Astrocyte of the spinal cord (primary cell): ENCODE results near the gene APMAP.

ENCODE experiments used
- DNase-seq: peaks from one replicate; pipeline ENCODE4 v3.0.0; 2011; ENCODE audit warnings: low read depth, low spot score
- H3K4me3 ChIP-seq: 2 replicates; pipeline ENCODE4 v1.5.1; 2011; ENCODE audit warnings: low read depth, mild to moderate bottlenecking, low read length, moderate library complexity
- in situ Hi-C: cut with HindIII; loops from 2 replicates; pipeline ENCODE4 v1.10.0; 2017; ENCODE audit warnings: low sequenced_read_pairs
- TF ChIP-seq, protein P1 (sequence below): IDR thresholded peaks from 2 replicates; pipeline ENCODE4 v1.5.1; 2012; ENCODE audit warnings: low read depth, mild to moderate bottlenecking, low read length, inconsistent platforms

Gene APMAP

DNA sequence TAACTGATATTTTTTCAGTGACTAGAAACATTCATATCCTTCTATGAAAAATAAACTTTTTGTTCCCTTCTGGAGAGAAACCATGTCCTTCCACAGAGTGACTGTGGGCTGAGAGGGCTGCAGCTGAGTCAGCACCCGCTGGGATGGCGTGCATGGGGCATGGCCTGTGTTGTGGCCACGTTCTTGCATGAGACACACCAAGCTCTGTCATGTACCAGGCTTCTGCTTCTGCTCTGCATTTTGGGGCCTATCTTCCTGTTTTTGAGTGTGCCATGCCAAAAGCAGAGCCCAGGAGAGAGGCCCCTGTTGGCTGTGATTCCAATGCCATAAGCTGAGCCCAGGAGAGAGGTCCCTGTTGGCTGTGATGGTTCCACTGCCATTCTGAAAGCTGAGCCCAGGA lies 10.8 kb downstream of the APMAP start:
- DNase-seq: no peak
- TF ChIP-seq, protein P1, sequence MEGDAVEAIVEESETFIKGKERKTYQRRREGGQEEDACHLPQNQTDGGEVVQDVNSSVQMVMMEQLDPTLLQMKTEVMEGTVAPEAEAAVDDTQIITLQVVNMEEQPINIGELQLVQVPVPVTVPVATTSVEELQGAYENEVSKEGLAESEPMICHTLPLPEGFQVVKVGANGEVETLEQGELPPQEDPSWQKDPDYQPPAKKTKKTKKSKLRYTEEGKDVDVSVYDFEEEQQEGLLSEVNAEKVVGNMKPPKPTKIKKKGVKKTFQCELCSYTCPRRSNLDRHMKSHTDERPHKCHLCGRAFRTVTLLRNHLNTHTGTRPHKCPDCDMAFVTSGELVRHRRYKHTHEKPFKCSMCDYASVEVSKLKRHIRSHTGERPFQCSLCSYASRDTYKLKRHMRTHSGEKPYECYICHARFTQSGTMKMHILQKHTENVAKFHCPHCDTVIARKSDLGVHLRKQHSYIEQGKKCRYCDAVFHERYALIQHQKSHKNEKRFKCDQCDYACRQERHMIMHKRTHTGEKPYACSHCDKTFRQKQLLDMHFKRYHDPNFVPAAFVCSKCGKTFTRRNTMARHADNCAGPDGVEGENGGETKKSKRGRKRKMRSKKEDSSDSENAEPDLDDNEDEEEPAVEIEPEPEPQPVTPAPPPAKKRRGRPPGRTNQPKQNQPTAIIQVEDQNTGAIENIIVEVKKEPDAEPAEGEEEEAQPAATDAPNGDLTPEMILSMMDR: no peak
- in situ Hi-C loops: no loop called here
- no peak overlapping the region for H3K4me3 ChIP-seq

DNA sequence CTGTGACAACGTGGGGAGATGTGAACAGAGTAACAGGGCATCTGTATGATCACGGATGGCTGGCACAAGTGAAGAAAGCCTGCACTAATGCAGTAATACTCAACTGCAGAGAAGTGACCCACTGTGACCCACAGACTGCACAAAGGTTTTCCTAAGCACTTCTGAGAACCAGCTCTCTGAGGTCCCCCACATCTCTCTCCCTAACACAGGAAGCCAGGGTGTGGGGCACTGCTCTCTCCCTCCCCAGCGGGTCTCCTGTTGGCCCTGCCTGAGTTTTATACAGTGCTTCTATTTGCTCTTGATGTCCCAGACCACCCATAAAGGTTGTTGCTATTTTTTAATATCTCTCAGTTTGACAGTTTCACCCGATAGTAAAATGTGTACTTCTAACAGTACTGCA lies 11.3 kb downstream of the APMAP start:
- in situ Hi-C loops: no loop called here
- TF ChIP-seq, protein P1: no peak
- DNase-seq: no peak
- no peak overlapping the region for H3K4me3 ChIP-seq

DNA sequence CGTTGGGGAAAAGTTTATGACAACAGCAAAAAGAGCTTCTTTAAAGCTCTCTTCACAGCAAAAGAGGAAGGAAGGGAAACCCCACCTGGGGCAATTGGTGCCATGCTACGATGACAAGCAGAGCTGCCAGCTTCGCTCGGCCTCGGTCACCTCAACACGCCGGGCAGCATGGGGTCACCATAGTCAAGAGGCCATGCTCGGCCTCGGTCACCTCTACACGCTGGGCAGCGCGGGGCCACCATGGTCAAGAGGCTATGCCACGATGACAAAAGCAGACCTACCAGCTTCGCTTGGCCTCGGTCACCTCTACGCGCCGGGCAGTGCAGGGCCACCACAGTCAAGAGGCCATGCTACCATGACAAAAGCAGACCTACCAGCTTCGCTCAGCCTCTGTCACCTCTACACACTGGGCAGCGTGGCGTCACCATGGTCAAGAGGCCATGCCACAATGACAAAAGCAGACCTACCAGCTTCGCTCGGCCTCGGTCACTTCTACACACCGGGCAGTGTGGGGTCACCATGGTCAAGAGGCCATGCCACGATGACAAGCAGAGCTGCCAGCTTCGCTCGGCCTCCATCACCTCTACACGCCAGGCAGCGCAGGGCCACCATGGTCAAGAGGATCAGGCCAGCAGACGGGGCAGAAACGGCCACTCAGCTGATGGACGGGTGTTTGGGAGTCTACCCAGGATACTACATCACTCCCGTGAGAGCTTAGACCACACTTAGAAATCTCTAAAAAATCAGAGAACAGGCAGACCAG lies 12.1 kb downstream of the APMAP start:
- in situ Hi-C loops: no loop called here
- no peak for DNase-seq
- H3K4me3 ChIP-seq: no peak overlapping the region
- TF ChIP-seq, protein P1: no peak

DNA sequence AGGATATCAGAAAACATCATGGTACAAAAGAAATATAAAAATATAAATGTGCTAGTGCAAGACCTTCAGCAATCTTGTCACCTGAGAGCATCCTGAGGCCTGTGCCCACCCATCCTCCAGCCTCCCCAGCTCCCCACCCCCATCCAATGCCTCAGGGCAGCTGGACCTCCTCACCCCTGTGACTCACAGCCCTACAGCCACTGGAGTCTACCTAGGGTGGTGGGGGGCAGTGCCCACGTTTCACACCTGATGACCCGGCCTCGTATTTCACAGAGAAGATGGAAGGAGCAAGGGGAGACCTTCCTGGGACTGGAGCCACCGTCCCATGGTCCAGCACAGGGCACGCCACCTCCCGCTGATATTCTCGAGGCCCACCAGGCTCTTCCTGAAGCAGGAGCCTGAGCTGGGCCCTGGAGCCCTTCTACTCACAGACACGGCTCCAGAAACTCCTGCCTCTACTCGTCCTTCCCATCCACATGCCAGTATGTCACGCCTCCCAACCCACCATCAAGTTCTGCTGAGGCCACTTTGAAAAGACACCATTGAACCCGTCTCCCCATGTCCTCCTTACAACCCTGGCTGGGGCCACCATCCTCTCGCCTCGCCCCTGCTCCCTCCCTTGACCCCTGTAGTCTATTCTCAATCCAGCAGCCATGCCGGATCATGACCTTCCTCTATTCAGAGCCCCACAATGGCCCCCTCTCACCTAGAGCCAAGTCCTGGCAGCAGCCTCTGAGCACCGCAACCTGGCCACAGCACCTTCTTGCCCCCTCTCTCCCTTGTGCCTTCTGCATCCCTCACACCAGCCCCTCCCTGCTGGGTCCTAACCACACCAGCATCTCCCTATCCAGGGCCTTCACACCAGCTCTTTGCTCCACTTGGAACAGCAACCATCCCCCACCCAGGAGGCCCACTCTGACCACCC lies 13.3 kb downstream of the APMAP start:
- TF ChIP-seq, protein P1: no peak
- in situ Hi-C loops: no loop called here
- no peak for DNase-seq
- no peak overlapping the region for H3K4me3 ChIP-seq

DNA sequence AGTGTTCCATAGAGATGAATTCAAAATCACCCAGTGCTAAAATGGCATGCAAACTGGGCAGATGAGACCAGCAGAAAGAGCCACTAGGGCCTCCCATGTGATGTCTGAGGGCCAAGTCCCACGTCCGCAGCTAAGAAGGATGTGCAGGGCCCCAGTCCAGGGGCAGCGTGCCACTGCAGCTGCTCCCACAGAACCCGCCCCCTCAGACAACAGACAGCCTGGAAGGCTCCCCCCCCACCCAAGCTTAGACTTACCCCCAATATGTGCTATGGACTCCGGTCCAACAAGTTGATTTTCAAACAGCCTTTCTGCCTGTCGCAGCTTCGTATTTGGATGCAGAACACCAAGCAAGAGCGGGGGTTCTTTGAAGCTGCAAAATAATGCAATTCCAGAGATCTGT lies 14.0 kb downstream of the APMAP start:
- no peak for DNase-seq
- in situ Hi-C loops: no loop called here
- H3K4me3 ChIP-seq: no peak overlapping the region
- TF ChIP-seq, protein P1: no peak

DNA sequence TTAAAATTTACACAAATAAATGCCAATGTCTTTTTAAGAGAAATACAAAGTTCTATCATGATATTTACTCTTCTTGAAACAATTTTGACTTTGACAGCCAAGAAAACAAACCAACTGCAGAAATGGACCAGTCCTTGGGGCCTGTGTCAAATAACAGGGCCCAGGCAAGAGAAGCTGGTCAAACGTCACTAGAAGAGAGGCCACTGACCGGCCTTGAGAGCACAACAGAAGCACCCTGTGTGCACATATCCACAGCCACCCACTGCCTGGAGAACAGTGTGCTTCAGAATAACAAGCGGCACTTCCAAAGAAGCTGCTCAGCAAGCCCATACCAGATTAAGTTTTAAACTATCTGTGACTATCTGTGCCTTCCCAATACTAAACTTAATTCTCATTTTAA lies 14.8 kb downstream of the APMAP start:
- no peak overlapping the region for H3K4me3 ChIP-seq
- in situ Hi-C loops: no loop called here
- TF ChIP-seq, protein P1: no peak
- DNase-seq: no peak
